Vagina (tissue), 2 donors: ENCODE data around the gene VSIG1.

Source experiments
- POLR2A ChIP-seq, 2 donors: fragments of 450-650 bp; IDR thresholded peaks; one replicate each; pipeline ENCODE4 v1.6.1; 2017; ENCODE audit warnings: antibody characterized with exemption in 2 of 2, mild to moderate bottlenecking in 2 of 2, moderate library complexity in 2 of 2
- POLR2AphosphoS5 ChIP-seq, 2 donors: sonication (generic); formaldehyde crosslinking; IDR thresholded peaks; one replicate each; pipeline ENCODE4 v1.9.0; 2017; ENCODE audit warnings: antibody characterized with exemption in 2 of 2, mild to moderate bottlenecking in 2 of 2, low read depth in 1 of 2; ENCODE audit not compliant: insufficient read depth in 1 of 2
- TF ChIP-seq, protein P1 (sequence below), 3 experiments: fragments of 450-650 bp in 2 of 3; fragments of 200-600 bp in 1 of 3; sonication (generic) in 1 of 3; IDR thresholded peaks; one replicate each; pipeline ENCODE4 v1.5.1; 2017 to 2019; ENCODE audit warnings: antibody characterized with exemption in 3 of 3, mild to moderate bottlenecking in 2 of 3, moderate library complexity in 2 of 3

- TF ChIP-seq, protein P1, sequence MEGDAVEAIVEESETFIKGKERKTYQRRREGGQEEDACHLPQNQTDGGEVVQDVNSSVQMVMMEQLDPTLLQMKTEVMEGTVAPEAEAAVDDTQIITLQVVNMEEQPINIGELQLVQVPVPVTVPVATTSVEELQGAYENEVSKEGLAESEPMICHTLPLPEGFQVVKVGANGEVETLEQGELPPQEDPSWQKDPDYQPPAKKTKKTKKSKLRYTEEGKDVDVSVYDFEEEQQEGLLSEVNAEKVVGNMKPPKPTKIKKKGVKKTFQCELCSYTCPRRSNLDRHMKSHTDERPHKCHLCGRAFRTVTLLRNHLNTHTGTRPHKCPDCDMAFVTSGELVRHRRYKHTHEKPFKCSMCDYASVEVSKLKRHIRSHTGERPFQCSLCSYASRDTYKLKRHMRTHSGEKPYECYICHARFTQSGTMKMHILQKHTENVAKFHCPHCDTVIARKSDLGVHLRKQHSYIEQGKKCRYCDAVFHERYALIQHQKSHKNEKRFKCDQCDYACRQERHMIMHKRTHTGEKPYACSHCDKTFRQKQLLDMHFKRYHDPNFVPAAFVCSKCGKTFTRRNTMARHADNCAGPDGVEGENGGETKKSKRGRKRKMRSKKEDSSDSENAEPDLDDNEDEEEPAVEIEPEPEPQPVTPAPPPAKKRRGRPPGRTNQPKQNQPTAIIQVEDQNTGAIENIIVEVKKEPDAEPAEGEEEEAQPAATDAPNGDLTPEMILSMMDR (IDR thresholded peaks at IDR 0.05), result no peak
- TF ChIP-seq POLR2A (IDR thresholded peaks at IDR 0.05) (no peak), POLR2AphosphoS5 (IDR thresholded peaks at IDR 0.05; ENCODE audit: insufficient read depth in 1 of 2, low read depth in 1 of 2) (no peak)
Measured at GRCh38 chrX:108019382-108019875, 25.4 kb upstream of the VSIG1 start.
